ENCODE results near the gene BANK1. TPM values are rescaled to one million over a fixed set of nuclear protein-coding genes. Genes with fewer than 3 reads are reported as not detected.

Gene BANK1
- total RNA-seq, 1 donor from 2014 or later: 1.5 TPM

- TF ChIP-seq POLR2A (IDR thresholded peaks at IDR 0.05) (no peak), POLR2AphosphoS5 (IDR thresholded peaks at IDR 0.05; ENCODE audit: insufficient read depth in 1 of 2, low read depth in 1 of 2) (no peak), CTCF (IDR thresholded peaks at IDR 0.05) (no peak)
- DNase-seq (ENCODE audit: extremely low spot score in 2 of 2): no peak
- no peaks in the 10 kb centered on the region for H3K27me3 ChIP-seq
- no peak overlapping the region for H3K4me3 ChIP-seq
- no peaks in the 10 kb centered on the region for H3K36me3 ChIP-seq
- no peaks in the 10 kb centered on the region for H3K4me1 ChIP-seq
- no peak overlapping the region for H3K27ac ChIP-seq
- no peaks in the 10 kb centered on the region for H3K9me3 ChIP-seq
- intact Hi-C loops (cut with DNase I): no loop called here
Observed at GRCh38 chr4:101857176-101857575, 66.6 kb downstream of the BANK1 start.

GRCh38 chr4:101858641-101859040, 68.1 kb downstream of the BANK1 start:
- Histone ChIP-seq H3K4me1 (no peaks in the 10 kb centered on the region), H3K36me3 (no peaks in the 10 kb centered on the region), H3K4me3 (no peak overlapping the region), H3K9me3 (no peaks in the 10 kb centered on the region), H3K27me3 (no peaks in the 10 kb centered on the region), H3K27ac (no peak overlapping the region)
- intact Hi-C loops (cut with DNase I): no loop called here
- no peak for TF ChIP-seq POLR2AphosphoS5 (IDR thresholded peaks at IDR 0.05; ENCODE audit: insufficient read depth in 1 of 2, low read depth in 1 of 2)
- no peak for TF ChIP-seq CTCF (IDR thresholded peaks at IDR 0.05)
- no peak for TF ChIP-seq POLR2A (IDR thresholded peaks at IDR 0.05)
- DNase-seq (ENCODE audit: extremely low spot score in 2 of 2): no peak

- intact Hi-C loops (cut with DNase I): no loop called here
- Histone ChIP-seq H3K4me3 (no peak overlapping the region), H3K36me3 (no peaks in the 10 kb centered on the region), H3K27ac (no peak overlapping the region), H3K4me1 (no peaks in the 10 kb centered on the region), H3K9me3 (no peaks in the 10 kb centered on the region), H3K27me3 (no peaks in the 10 kb centered on the region)
- TF ChIP-seq POLR2AphosphoS5 (IDR thresholded peaks at IDR 0.05; ENCODE audit: insufficient read depth in 1 of 2, low read depth in 1 of 2) (no peak), CTCF (IDR thresholded peaks at IDR 0.05) (no peak), POLR2A (IDR thresholded peaks at IDR 0.05) (no peak)
- no peak for DNase-seq (ENCODE audit: extremely low spot score in 2 of 2)
Observed at GRCh38 chr4:101862595-101862994, 72.1 kb downstream of the BANK1 start.

GRCh38 chr4:101864660-101865059, 74.1 kb downstream of the BANK1 start:
- intact Hi-C loops (cut with DNase I): no loop called here
- DNase-seq (ENCODE audit: extremely low spot score in 2 of 2): no peak
- no peaks in the 10 kb centered on the region for H3K27me3 ChIP-seq
- H3K36me3 ChIP-seq: no peaks in the 10 kb centered on the region
- H3K4me1 ChIP-seq: no peaks in the 10 kb centered on the region
- TF ChIP-seq CTCF (IDR thresholded peaks at IDR 0.05) (no peak), POLR2AphosphoS5 (IDR thresholded peaks at IDR 0.05; ENCODE audit: insufficient read depth in 1 of 2, low read depth in 1 of 2) (no peak)
- H3K27ac ChIP-seq: no peak overlapping the region
- no peaks in the 10 kb centered on the region for H3K9me3 ChIP-seq
- no peak overlapping the region for H3K4me3 ChIP-seq

GRCh38 chr4:101865501-101866062, 75.1 kb downstream of the BANK1 start:
- no peak overlapping the region for H3K27ac ChIP-seq
- H3K27me3 ChIP-seq: no peaks in the 10 kb centered on the region

More at GRCh38 chr4:101865501-101866062, 75.1 kb downstream of the BANK1 start:
- H3K4me3 ChIP-seq: no peak overlapping the region
- H3K36me3 ChIP-seq: no peaks in the 10 kb centered on the region
- no peaks in the 10 kb centered on the region for H3K9me3 ChIP-seq
- TF ChIP-seq POLR2A (IDR thresholded peaks at IDR 0.05): no peak
- TF ChIP-seq CTCF (IDR thresholded peaks at IDR 0.05): no peak
- TF ChIP-seq POLR2AphosphoS5 (IDR thresholded peaks at IDR 0.05; ENCODE audit: insufficient read depth in 1 of 2, low read depth in 1 of 2): no peak
- DNase-seq (ENCODE audit: extremely low spot score in 2 of 2): no peak
- intact Hi-C loops (cut with DNase I): no loop called here
- no peaks in the 10 kb centered on the region for H3K4me1 ChIP-seq

Measured in vagina (tissue), 2 donors.